Measurements from ENCODE around the gene TFG.

The TFG gene

DNA sequence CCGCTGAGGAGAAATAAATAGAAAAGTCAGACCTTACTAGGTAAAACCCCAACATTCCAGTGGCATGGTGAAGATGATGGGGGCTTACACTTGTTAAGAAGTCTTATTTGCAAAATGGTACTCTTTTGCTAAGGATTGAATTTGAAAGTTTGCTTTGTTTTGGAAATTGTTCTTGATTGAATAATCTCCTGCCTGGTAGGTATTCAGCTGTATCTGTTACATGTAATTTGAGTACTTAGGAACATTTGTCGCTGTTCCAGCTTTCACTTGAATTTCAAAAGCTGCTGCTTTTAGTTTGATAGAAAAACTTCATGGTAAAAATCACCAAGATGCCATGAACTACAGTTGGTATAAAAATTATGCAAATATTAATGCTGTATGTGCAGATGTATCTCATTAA, 44.6 kb downstream of the TFG start:
- DNase-seq (ENCODE audit: low spot score) (no peak), ATAC-seq (ENCODE audit: low read depth) (no peak)
- Histone ChIP-seq H3K4me1 (ENCODE audit: insufficient read depth, poor library complexity, severe bottlenecking) (no peaks in the 10 kb centered on the region), H3K9me3 (ENCODE audit: severe bottlenecking) (no peaks in the 10 kb centered on the region), H3K4me3 (ENCODE audit: severe bottlenecking) (no peak overlapping the region), H3K27me3 (ENCODE audit: insufficient read depth, poor library complexity, severe bottlenecking) (no peaks in the 10 kb centered on the region), H3K27ac (ENCODE audit: poor library complexity, severe bottlenecking) (no peak overlapping the region), H3K36me3 (ENCODE audit: low read depth) (peaks cover 62% of the 10 kb centered on the region)
- TF ChIP-seq, protein P1, sequence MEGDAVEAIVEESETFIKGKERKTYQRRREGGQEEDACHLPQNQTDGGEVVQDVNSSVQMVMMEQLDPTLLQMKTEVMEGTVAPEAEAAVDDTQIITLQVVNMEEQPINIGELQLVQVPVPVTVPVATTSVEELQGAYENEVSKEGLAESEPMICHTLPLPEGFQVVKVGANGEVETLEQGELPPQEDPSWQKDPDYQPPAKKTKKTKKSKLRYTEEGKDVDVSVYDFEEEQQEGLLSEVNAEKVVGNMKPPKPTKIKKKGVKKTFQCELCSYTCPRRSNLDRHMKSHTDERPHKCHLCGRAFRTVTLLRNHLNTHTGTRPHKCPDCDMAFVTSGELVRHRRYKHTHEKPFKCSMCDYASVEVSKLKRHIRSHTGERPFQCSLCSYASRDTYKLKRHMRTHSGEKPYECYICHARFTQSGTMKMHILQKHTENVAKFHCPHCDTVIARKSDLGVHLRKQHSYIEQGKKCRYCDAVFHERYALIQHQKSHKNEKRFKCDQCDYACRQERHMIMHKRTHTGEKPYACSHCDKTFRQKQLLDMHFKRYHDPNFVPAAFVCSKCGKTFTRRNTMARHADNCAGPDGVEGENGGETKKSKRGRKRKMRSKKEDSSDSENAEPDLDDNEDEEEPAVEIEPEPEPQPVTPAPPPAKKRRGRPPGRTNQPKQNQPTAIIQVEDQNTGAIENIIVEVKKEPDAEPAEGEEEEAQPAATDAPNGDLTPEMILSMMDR (IDR thresholded peaks at IDR 0.05; ENCODE audit: poor library complexity, severe bottlenecking): no peak

- no peaks in the 10 kb centered on the region for H3K4me1 ChIP-seq (ENCODE audit: insufficient read depth, poor library complexity, severe bottlenecking)
- H3K36me3 ChIP-seq (ENCODE audit: low read depth): peaks cover 53% of the 10 kb centered on the region
- no peaks in the 10 kb centered on the region for H3K27me3 ChIP-seq (ENCODE audit: insufficient read depth, poor library complexity, severe bottlenecking)
- no peak overlapping the region for H3K27ac ChIP-seq (ENCODE audit: poor library complexity, severe bottlenecking)
- DNase-seq (ENCODE audit: low spot score) (no peak), ATAC-seq (ENCODE audit: low read depth) (no peak)
- H3K4me3 ChIP-seq (ENCODE audit: severe bottlenecking): no peak overlapping the region
- TF ChIP-seq, protein P1 (IDR thresholded peaks at IDR 0.05; ENCODE audit: poor library complexity, severe bottlenecking): no peak
- no peaks in the 10 kb centered on the region for H3K9me3 ChIP-seq (ENCODE audit: severe bottlenecking)
These were observed 45.5 kb downstream of the TFG start for GRCh38 chr3:100754563-100755334.

DNA sequence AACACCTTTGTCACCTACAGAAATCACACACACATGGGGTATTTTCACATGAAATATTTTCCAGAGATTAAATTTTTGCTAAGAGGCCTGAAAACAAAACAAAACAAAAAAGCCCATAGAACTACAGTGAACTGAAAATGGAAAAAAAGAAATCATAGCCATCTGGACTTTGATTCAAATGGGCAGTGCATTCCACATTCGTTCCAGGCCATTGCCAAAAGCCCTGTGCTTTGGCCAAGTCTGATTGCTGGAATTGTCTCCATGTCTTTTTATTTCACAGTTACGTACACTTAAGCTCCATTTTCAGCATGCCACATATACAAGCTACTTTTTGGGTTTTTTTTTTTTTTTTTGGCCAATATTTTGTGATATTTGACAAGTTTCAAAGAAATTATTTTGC, 47.1 kb downstream of the TFG start:
- Histone ChIP-seq H3K4me3 (ENCODE audit: severe bottlenecking) (no peak overlapping the region), H3K27ac (ENCODE audit: poor library complexity, severe bottlenecking) (no peak overlapping the region), H3K36me3 (ENCODE audit: low read depth) (peaks cover 36% of the 10 kb centered on the region), H3K27me3 (ENCODE audit: insufficient read depth, poor library complexity, severe bottlenecking) (no peaks in the 10 kb centered on the region), H3K9me3 (ENCODE audit: severe bottlenecking) (no peaks in the 10 kb centered on the region), H3K4me1 (ENCODE audit: insufficient read depth, poor library complexity, severe bottlenecking) (no peaks in the 10 kb centered on the region)
- DNase-seq (ENCODE audit: low spot score) (no peak), ATAC-seq (ENCODE audit: low read depth) (no peak)
- TF ChIP-seq, protein P1 (IDR thresholded peaks at IDR 0.05; ENCODE audit: poor library complexity, severe bottlenecking): no peak

DNA sequence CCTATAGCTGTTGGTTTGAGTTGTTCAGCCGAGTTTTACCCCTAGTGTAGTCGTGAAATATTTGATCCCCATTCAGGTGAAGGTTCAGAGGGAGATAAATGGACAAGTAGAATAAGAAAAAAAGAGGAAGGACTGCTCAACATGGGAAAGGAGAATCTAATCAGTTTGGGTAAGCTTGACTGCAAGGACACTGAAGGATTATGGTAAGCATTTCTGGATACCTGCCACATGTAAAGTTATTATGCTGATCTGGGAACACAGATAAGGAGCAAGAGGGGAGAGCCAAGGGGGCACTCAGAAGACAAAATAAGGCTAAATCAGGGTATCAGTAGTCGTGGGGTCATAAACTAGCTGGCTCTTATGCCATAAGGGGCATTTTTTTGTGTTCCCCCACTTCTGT, 49.9 kb downstream of the TFG start:
- H3K9me3 ChIP-seq (ENCODE audit: severe bottlenecking): no peaks in the 10 kb centered on the region
- H3K4me3 ChIP-seq (ENCODE audit: severe bottlenecking): no peak overlapping the region
- ATAC-seq (ENCODE audit: low read depth): no peak
- no peaks in the 10 kb centered on the region for H3K4me1 ChIP-seq (ENCODE audit: insufficient read depth, poor library complexity, severe bottlenecking)
- no peaks in the 10 kb centered on the region for H3K27me3 ChIP-seq (ENCODE audit: insufficient read depth, poor library complexity, severe bottlenecking)
- H3K36me3 ChIP-seq (ENCODE audit: low read depth): peaks cover 16% of the 10 kb centered on the region
- no peak overlapping the region for H3K27ac ChIP-seq (ENCODE audit: poor library complexity, severe bottlenecking)
- TF ChIP-seq, protein P1 (IDR thresholded peaks at IDR 0.05; ENCODE audit: poor library complexity, severe bottlenecking): no peak
- no peak for DNase-seq (ENCODE audit: low spot score)

- no peak; the same call in 2 of the 3 replicates for ATAC-seq (ENCODE audit: low read depth)
- no peak for DNase-seq (ENCODE audit: low spot score)
- Histone ChIP-seq H3K27ac (ENCODE audit: poor library complexity, severe bottlenecking) (no peak overlapping the region), H3K36me3 (ENCODE audit: low read depth) (peaks cover 10% of the 10 kb centered on the region), H3K27me3 (ENCODE audit: insufficient read depth, poor library complexity, severe bottlenecking) (no peaks in the 10 kb centered on the region), H3K4me1 (ENCODE audit: insufficient read depth, poor library complexity, severe bottlenecking) (no peaks in the 10 kb centered on the region), H3K9me3 (ENCODE audit: severe bottlenecking) (no peaks in the 10 kb centered on the region), H3K4me3 (ENCODE audit: severe bottlenecking) (no peak overlapping the region)
- TF ChIP-seq, protein P1 (IDR thresholded peaks at IDR 0.05; ENCODE audit: poor library complexity, severe bottlenecking): no peak
These were observed 50.7 kb downstream of the TFG start for GRCh38 chr3:100759950-100760349.
